Activated CD4-positive, alpha-beta T cell treated with anti-CD3 and anti-CD28 coated beads for 1 hour (primary cell): Measurements from ENCODE around the gene KRT16.
"Not testable (repeated sequence)": the region's sequence is repeated elsewhere in the genome, so short reads cannot be mapped to it uniquely, and the experiment has no call there.

ENCODE experiments used
- DNase-seq: peaks from one replicate; pipeline ENCODE4 v3.0.0-alpha.2; 2020

The KRT16 gene

GRCh38 chr17:41647038-41647813 lies 34.7 kb upstream of the KRT16 start:
- DNase-seq: no peak

DNA sequence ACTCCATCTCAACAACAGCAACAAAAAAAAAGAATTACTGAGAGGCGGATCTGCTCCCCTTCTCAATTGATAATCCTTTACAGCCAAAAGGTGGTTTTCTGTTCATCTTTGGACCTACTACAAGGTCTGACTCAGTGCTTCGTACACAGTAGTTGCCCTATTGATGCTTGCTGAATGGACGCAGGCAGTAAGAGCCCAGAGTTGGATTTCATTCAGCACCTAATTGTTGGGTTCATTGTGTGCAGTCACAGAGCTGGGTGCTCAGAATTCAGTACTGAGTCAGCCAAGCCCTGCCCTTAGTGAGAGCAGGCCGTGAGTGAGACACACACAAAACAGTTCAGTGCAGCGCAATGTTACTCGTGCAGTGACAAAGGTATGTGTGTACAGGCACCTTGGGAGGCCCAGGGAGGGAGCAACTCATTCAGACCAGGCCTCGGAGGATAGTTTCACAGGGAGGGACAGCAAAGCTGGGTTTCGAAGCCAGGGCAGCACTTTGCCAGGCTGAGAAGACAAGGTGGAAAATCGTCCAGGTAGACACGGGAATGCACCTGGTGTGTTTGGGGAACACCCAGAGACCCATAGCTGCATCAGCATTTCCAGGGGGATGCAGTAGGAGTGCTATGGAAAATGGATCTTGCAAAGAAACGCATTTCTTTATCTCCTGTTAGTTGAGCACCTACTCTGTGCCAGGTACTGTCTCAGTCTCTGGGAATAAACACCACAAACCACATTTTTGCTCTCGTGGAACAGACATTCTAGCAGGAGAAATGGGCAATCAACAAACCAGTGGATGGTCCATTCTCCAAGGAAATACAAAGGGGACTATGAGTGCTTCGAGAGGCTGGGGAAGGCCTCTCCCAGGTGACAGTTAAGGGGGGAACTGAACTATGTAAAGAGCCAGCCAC lies 29.9 kb upstream of the KRT16 start:
- DNase-seq: no peak

GRCh38 chr17:41640596-41640995 lies 28.0 kb upstream of the KRT16 start:
- not testable (repeated sequence) for DNase-seq

DNA sequence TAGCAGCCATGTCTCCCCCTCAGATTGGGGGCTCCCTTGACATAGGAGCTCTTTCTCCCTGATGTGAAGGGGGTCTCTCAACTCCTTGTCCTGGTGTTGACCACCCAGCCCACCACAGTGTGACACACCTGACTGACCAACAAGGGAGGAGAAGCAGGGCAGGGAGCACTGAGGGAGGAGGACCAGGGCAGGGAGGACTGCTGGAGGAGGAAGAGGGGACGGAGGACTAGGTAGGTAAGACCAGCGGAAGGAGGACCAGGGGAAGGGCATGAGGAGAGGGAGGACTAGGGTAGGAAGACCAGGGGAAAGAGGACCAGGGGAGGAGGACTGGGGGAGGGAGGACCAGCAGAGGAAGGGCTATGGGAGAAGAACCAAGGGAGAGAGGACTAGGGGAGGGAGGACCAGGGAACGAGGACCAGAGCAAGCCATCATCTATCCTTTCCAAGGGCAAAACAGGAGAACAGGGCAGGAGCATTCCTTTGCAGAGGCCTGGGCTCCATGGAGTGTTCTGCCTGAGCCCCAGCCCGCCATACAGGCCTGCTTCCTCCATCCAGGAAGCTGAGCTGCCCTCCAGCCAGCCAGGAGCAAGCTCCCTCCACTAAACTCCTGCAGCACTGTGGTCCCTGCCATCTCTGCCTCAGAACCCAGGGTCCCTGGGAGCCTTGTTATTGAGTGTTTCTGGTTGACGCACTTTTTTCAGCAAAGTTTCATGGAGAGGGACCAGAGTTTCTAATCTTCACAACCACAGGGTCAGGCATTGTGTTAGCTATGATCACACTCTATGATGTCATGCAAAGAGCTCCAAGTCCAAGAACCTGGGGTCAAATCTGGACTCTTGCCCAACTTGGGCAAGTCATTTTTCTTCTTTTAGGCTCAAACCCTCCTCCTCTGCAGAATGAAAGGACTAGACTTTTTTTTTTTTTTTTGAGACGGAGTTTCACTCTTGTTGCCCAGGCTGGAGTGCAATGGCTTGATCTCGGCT lies 27.2 kb upstream of the KRT16 start:
- no peak for DNase-seq

GRCh38 chr17:41638941-41639340 lies 26.4 kb upstream of the KRT16 start:
- DNase-seq: no peak

DNA sequence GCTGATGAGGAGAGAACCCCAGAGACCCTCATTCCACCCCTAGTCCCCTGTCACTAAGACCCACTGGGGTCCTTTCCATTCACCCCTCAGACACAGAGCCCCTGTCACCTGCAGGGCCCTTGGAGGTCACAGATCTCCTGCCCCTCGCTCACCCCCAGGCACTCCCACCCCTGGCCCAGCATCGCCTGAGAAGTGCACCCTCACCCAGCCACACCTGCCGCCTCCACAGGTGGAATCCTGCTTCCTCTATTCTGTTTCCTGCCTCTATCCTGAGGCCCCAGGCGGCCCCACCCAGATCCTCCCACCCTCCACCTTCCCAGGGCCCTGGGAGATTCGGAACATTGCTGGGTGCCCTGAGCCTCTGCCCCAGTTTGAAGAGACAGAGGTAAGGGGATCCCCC lies 25.6 kb upstream of the KRT16 start:
- DNase-seq: no peak

GRCh38 chr17:41636652-41637051 lies 24.1 kb upstream of the KRT16 start:
- DNase-seq: no peak

GRCh38 chr17:41635121-41636097 lies 22.8 kb upstream of the KRT16 start:
- DNase-seq: no peak

DNA sequence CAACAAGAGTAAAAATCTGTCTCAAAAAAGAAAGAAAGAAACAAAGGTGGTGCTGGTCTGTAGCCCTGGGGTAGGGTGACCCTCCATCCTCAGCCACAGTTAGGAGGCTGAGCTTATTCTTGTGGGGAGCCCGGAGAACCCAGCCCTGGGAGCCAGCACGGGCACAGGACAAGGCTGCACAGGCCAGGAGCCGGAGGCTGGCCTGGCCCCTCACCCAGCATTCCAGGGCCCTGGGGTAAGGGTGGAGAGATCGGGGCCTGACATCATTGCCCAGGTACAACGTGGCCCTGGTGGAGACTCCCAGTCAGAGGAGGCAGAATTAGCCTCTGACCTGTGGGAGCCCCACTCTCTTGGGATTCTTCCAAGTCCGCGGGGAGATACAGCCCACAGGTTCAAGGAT lies 22.1 kb upstream of the KRT16 start:
- no peak for DNase-seq

GRCh38 chr17:41633556-41634199 lies 21.1 kb upstream of the KRT16 start:
- DNase-seq: no peak

GRCh38 chr17:41632482-41633105 lies 20.0 kb upstream of the KRT16 start:
- DNase-seq: no peak

- DNase-seq: no peak
Measured at GRCh38 chr17:41631898-41632285, 19.3 kb upstream of the KRT16 start.

GRCh38 chr17:41631025-41631897 lies 18.7 kb upstream of the KRT16 start:
- DNase-seq: no peak

DNA sequence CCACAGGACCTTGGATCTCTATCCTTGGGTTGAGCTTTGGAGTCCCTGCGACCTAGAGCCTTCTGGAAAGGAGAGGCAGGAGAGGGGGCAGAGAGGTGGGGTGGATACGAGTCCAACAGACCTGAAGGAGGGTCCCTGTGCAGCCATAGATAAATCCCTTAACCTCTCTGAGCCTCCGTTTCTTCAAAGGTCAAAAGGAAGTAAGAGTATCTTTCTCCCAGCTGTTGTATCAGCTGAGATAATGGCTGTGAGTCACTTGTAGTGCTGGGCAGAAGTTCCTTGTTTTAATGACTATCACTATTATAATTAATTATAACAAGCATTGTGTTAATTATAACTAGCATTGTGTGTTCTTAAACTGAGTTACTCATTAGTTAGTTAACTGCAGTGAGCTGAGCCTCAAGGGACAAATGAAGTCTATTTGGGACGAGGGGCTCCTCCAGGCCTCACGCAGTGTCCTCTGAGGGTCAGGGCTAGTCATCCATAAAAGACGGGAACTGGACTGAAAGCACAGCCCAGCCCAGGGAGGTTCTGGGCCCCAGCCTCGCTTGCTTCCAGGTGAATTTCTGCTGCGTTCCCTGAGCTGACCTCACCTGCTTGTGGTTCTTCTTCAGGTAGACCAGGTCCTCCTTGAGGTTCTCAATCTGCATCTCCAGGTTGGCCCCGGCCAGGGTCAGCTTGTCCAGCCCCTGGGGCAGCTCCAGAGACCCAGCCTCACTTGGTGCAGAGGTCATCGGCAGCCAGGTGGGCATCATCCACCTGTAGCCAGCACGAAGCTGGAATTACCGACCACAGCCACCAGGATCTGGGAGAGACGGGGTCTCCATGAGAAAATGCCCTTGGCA lies 17.5 kb upstream of the KRT16 start:
- DNase-seq: no peak

DNA sequence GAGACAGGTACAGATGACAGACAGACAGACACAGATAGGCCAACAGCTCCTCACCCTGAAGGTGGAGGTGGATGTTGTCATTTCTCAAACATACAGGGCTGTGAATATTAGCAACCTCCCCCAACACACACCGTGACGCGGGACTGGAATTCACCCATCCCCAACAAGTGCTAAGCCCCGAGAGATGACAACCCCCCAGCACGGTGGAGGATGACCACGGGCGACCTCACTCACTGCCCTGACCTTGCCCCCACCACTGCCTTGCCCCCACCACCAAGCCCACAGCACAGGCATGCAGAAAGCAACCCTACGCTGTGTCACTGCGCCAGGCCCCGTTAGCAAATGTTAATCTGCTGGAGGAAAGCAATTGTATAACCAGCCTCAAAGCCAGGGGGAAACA lies 16.7 kb upstream of the KRT16 start:
- DNase-seq: no peak

- DNase-seq: not testable (repeated sequence)
Measured at GRCh38 chr17:41628621-41629255, 16.2 kb upstream of the KRT16 start.

- not testable (repeated sequence) for DNase-seq
Measured at GRCh38 chr17:41628073-41628370, 15.5 kb upstream of the KRT16 start.
